Panc1 (cell line): ENCODE results near the gene SMIM35.

Source experiments
- POLR2AphosphoS5 ChIP-seq: IDR thresholded peaks from 2 replicates; pipeline ENCODE4 v1.6.1; 2012; ENCODE audit warnings: mild to moderate bottlenecking, low read depth, low read length, moderate library complexity
- SIN3A ChIP-seq: IDR thresholded peaks from 2 replicates; pipeline ENCODE4 v1.6.1; 2012; ENCODE audit warnings: low read depth, mild to moderate bottlenecking, low read length, moderate library complexity, borderline replicate concordance; ENCODE audit not compliant: insufficient read depth
- TF ChIP-seq, protein P1 (sequence below): fragments of 450-650 bp; IDR thresholded peaks from 2 replicates; pipeline ENCODE4 v1.5.1; 2017; ENCODE audit warnings: mild to moderate bottlenecking
- TF ChIP-seq, protein P2 (sequence below), 2 experiments: IDR thresholded peaks; 2 replicates each; pipeline ENCODE4 v1.6.1; 2011 to 2012; ENCODE audit warnings: low read depth in 2 of 2, control low read depth in 1 of 2, low read length in 1 of 2, mild to moderate bottlenecking in 1 of 2, moderate library complexity in 1 of 2; ENCODE audit not compliant: insufficient read depth in 1 of 2

DNA sequence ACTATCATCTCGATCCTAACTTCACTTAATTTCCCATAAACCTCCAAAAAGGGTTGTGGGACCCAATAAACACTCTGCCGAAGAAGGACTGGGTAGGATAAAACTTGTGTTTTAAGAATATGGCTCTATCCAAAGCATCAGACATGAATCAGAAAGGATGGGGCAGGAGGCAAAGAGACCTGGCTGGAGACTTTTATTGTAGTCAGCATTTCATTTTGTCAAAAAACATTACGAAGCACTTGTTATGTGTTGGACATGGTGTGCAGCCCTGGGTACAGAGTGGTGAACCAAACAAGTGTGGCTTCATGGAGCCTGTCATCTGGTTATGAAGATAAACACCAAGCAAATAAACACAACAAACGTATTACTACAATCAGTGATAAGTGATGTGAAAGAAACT, 83.3 kb downstream of the SMIM35 start:
- TF ChIP-seq, protein P1, sequence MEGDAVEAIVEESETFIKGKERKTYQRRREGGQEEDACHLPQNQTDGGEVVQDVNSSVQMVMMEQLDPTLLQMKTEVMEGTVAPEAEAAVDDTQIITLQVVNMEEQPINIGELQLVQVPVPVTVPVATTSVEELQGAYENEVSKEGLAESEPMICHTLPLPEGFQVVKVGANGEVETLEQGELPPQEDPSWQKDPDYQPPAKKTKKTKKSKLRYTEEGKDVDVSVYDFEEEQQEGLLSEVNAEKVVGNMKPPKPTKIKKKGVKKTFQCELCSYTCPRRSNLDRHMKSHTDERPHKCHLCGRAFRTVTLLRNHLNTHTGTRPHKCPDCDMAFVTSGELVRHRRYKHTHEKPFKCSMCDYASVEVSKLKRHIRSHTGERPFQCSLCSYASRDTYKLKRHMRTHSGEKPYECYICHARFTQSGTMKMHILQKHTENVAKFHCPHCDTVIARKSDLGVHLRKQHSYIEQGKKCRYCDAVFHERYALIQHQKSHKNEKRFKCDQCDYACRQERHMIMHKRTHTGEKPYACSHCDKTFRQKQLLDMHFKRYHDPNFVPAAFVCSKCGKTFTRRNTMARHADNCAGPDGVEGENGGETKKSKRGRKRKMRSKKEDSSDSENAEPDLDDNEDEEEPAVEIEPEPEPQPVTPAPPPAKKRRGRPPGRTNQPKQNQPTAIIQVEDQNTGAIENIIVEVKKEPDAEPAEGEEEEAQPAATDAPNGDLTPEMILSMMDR, result no peak
- TF ChIP-seq SIN3A (no peak), POLR2AphosphoS5 (no peak)
- TF ChIP-seq, protein P2, sequence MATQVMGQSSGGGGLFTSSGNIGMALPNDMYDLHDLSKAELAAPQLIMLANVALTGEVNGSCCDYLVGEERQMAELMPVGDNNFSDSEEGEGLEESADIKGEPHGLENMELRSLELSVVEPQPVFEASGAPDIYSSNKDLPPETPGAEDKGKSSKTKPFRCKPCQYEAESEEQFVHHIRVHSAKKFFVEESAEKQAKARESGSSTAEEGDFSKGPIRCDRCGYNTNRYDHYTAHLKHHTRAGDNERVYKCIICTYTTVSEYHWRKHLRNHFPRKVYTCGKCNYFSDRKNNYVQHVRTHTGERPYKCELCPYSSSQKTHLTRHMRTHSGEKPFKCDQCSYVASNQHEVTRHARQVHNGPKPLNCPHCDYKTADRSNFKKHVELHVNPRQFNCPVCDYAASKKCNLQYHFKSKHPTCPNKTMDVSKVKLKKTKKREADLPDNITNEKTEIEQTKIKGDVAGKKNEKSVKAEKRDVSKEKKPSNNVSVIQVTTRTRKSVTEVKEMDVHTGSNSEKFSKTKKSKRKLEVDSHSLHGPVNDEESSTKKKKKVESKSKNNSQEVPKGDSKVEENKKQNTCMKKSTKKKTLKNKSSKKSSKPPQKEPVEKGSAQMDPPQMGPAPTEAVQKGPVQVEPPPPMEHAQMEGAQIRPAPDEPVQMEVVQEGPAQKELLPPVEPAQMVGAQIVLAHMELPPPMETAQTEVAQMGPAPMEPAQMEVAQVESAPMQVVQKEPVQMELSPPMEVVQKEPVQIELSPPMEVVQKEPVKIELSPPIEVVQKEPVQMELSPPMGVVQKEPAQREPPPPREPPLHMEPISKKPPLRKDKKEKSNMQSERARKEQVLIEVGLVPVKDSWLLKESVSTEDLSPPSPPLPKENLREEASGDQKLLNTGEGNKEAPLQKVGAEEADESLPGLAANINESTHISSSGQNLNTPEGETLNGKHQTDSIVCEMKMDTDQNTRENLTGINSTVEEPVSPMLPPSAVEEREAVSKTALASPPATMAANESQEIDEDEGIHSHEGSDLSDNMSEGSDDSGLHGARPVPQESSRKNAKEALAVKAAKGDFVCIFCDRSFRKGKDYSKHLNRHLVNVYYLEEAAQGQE (IDR thresholded peaks at IDR 0.05; ENCODE audit: insufficient read depth in 1 of 2, low read depth in 2 of 2, low read length in 1 of 2), result no peak
